NCI-H2227 (cell line): Measurements from ENCODE around the gene ZNF91.
"Not testable (repeated sequence)": the region's sequence is repeated elsewhere in the genome, so short reads cannot be mapped to it uniquely, and the experiment has no call there.

Experiments used
- DNase-seq: peaks from one replicate; lab custom pipeline; 2025; ENCODE audit not compliant: unreplicated experiment; lab: John Stamatoyannopoulos, UW

Gene ZNF91

DNA sequence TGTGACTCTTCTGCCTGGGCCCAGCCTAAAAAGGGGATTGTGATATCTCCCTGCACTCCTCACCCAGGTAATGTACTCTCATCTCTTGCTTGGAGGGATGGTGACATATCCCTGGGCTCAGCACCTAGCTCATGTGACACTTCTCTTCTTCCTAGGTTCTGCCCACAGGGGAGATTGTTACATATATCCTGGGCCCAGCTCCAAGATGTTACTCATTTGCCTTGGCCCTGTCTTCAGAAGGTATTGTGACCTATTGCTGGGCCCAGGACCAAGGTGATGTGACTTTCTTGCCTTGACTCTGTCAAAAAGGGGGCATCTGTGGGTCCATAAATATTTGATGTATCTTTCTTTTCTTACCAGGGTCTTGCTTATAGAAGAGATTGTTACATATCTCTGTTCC, 73.9 kb downstream of the ZNF91 start:
- DNase-seq = not testable (repeated sequence)

- not testable (repeated sequence) for DNase-seq
These were observed 75.7 kb downstream of the ZNF91 start for GRCh38 chr19:23319571-23319970.

GRCh38 chr19:23318941-23319340, 76.3 kb downstream of the ZNF91 start:
- DNase-seq = not testable (repeated sequence)

- no peak for DNase-seq
These were observed 77.1 kb downstream of the ZNF91 start for GRCh38 chr19:23318143-23318542.

DNA sequence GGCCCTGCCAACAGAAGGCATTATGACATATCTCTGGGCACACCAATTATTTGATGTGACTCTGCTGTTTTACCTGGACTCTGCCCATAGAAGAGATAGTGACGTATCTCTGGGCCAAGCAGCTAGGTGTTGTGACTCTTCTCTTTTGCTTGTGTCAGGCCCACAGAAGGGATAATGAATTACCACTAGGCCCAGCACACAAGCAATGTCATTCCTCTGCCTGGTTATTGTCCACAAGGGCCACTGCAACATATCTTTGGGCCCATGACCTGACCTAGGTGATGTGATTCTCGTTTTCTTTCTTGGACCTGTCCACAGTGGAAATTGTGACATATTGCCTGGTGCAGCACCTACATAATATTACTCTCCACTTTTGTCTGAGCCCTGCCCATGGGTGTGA, 80.0 kb downstream of the ZNF91 start:
- DNase-seq = no peak

DNA sequence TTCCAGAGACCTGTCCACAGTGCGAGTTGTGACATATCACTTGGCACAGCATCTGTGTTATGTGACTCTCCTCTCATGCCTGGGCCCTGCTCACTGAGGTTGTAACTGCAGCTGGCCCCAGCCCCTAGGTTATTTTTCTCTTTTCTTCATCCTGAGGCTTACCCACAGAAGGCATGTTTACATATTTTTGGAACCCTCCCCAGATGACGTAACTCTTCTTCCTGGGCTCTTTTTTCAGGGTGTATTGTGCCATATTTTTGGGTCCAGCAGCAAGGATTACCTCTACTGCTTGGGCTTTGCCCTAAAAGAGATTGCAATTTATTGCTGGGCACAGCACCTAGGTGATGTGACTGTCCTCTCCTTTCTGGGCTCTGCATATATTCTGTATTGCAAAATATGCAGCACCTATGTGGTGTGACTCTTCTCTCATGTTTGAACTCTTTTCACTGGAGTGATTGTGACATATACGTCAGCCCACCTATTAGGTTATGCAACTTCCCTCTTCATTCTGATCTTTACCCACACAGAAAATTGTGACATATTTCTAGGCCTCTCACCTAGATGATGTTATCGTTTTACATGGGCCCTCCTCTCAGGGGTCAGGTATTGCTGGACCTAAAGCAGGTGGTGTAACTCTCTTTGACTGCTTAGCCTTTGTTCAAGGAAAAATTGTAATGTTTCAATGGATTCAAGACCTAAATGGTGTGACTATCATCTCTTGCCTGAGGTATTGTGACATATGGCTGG, 80.6 kb downstream of the ZNF91 start:
- no peak for DNase-seq

GRCh38 chr19:23313196-23313595, 82.1 kb downstream of the ZNF91 start:
- no peak for DNase-seq

- DNase-seq = no peak
These were observed 82.8 kb downstream of the ZNF91 start for GRCh38 chr19:23312515-23312914.

DNA sequence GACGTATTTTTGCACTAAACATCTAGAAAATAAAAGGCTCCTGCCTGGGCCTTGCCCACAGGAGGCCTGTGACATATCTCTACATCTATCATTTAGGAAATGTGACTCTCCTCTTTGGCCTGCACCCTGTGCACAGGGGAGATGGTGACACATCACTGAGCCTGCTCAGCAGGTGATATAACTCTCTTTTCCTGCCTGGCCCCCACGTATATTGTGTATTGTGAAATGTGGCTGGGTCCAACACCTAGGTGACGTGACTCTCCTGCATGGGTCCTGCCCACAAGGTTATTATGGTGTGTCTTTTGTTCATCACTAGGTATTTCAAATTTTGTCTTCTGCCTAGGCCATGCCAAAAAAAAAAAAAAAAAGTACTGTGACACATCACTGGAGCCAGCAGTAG, 83.7 kb downstream of the ZNF91 start:
- DNase-seq = no peak

DNA sequence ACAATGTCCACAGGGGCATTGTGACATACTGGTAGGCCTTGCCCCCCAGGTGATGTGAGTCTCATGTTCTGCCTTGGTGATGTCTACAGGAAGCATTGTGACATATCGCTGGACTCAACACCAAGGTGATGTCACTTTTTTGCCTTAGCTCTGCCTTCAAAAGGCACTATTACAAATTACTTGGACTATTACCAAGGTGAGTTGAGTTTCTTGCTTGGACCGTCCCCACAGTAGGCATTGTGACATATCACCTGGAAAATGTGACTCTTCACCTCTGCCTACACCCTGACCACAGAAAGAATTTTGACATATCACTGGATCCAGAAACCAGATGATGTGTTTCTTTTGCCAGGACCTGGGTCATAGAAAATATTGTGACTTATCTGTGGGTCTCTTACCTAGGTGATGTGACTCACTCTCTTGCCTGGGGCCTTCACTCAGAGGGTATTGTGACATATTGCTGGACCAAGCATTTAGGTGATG, 84.5 kb downstream of the ZNF91 start:
- no peak for DNase-seq

GRCh38 chr19:23309926-23310325, 85.3 kb downstream of the ZNF91 start:
- DNase-seq = no peak

GRCh38 chr19:23305555-23305954, 89.7 kb downstream of the ZNF91 start:
- DNase-seq = no peak

DNA sequence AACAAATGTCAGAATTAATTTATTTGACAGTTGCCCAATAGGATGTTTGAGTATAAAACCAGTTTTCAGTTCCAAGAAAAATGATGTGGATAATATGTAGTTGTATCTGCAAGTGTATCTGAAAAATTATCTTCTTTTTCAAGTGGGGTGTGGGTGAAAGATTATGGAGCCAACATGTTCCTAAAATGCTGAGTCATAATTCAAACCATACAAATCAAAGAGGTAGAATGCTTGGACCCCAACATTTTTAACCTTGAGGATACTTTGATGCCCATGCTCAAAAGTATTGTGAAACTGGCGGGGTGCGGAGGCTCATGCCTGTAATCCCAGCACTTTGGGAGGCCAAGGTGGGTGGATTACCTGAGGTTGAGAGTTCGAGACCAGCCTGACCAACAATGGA, 91.0 kb downstream of the ZNF91 start:
- DNase-seq = no peak

GRCh38 chr19:23294141-23294540, 101.1 kb downstream of the ZNF91 start:
- DNase-seq = no peak

GRCh38 chr19:23289966-23290365, 105.3 kb downstream of the ZNF91 start:
- DNase-seq = not testable (repeated sequence)
